Measurements from ENCODE around the gene DYRK1A.
"Not testable (repeated sequence)": the region's sequence is repeated elsewhere in the genome, so short reads cannot be mapped to it uniquely, and the experiment has no call there.

The DYRK1A gene

DNA sequence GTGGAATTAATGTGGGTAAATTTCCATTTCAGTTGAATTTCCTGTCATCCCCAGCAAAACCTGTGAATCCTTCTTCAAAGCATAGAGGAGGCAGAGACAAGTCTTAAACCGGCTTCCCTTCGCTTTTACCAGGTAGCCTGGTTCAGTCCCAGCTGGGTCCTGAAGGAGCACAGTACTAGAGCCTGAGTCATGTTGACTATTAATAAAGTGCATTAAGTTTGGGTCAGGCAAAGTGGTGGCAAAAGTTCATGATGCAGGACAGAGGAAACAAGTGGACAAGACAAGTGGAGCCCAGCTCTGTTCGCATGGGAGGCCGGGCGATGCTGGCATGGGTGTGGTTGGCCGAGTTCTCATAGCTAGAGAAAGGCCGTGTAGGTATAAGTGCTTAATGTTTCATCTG lies 150.4 kb downstream of the DYRK1A start:
- Histone ChIP-seq H3K36me3 (ENCODE audit: control insufficient read depth in 2 of 2, insufficient read depth in 2 of 2, low read length in 2 of 2) (peaks cover 22 to 35% of the 10 kb centered on the region in 2 donors), H3K4me3 (ENCODE audit: low read length in 2 of 2) (no peak overlapping the region), H3K9ac (ENCODE audit: low read depth in 1 of 2, low read length in 2 of 2) (no peak overlapping the region), H3K27me3 (ENCODE audit: control insufficient read depth in 2 of 2, insufficient read depth in 2 of 2, low read length in 2 of 2) (no peaks in the 10 kb centered on the region), H3K9me3 (ENCODE audit: control insufficient read depth in 2 of 2, low read length in 2 of 2) (no peaks in the 10 kb centered on the region), H3K4me1 (ENCODE audit: control insufficient read depth in 2 of 2, insufficient read depth in 2 of 2, low read length in 2 of 2) (no peaks in the 10 kb centered on the region), H3K27ac (ENCODE audit: low read depth in 2 of 2, low read length in 2 of 2) (no peak overlapping the region)

DNA sequence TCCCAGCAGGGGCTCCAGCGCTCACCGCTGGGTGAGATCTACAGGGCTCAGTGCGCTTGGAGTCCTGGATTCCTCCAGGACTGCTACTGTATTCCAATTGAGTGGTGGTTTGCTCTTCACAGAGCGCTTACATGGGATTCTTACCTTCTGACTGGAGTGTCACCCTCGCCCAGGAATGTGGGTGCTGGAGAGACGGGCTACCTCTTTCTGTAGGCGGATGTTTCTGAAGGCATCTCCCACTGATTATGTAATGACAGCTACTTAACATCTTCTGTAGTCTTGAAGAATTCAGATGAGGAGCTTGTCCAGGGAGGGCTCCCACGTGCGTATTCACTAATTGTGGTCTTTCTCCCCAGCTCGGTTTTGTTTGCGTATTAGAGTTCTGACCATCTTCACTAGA lies 154.2 kb downstream of the DYRK1A start:
- Histone ChIP-seq H3K4me3 (ENCODE audit: low read length in 2 of 2) (no peak overlapping the region), H3K36me3 (ENCODE audit: control insufficient read depth in 2 of 2, insufficient read depth in 2 of 2, low read length in 2 of 2) (peaks cover 5 to 11% of the 10 kb centered on the region in 2 donors), H3K27ac (ENCODE audit: low read depth in 2 of 2, low read length in 2 of 2) (no peak overlapping the region), H3K27me3 (ENCODE audit: control insufficient read depth in 2 of 2, insufficient read depth in 2 of 2, low read length in 2 of 2) (no peaks in the 10 kb centered on the region), H3K4me1 (ENCODE audit: control insufficient read depth in 2 of 2, insufficient read depth in 2 of 2, low read length in 2 of 2) (no peaks in the 10 kb centered on the region), H3K9me3 (ENCODE audit: control insufficient read depth in 2 of 2, low read length in 2 of 2) (no peaks in the 10 kb centered on the region), H3K9ac (ENCODE audit: low read depth in 1 of 2, low read length in 2 of 2) (no peak overlapping the region)

DNA sequence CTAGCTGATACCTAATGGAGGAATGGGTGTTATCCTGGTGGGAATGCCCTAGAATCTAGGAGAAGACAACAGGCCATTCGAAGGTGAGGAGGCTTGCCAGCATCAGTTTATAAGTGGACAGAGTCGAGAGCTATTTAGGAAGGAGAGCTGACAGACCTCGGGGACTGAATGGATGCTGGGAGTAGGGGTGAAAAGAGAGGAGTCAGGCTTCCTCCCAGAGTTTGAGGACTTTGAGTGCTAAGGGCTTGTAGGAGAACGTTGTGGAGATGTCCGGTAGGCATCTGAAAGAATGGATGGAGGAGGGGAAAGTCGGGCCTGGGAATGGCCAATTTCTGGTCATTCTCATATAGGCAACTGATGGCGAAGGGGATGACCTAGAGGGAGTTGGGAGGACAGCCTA lies 155.1 kb downstream of the DYRK1A start:
- Histone ChIP-seq H3K9ac (ENCODE audit: low read depth in 1 of 2, low read length in 2 of 2) (no peak overlapping the region), H3K36me3 (ENCODE audit: control insufficient read depth in 2 of 2, insufficient read depth in 2 of 2, low read length in 2 of 2) (peaks cover 5% of the 10 kb centered on the region in 2 donors), H3K27ac (ENCODE audit: low read depth in 2 of 2, low read length in 2 of 2) (no peak overlapping the region), H3K4me3 (ENCODE audit: low read length in 2 of 2) (no peak overlapping the region), H3K4me1 (ENCODE audit: control insufficient read depth in 2 of 2, insufficient read depth in 2 of 2, low read length in 2 of 2) (no peaks in the 10 kb centered on the region), H3K27me3 (ENCODE audit: control insufficient read depth in 2 of 2, insufficient read depth in 2 of 2, low read length in 2 of 2) (no peaks in the 10 kb centered on the region), H3K9me3 (ENCODE audit: control insufficient read depth in 2 of 2, low read length in 2 of 2) (no peaks in the 10 kb centered on the region)

DNA sequence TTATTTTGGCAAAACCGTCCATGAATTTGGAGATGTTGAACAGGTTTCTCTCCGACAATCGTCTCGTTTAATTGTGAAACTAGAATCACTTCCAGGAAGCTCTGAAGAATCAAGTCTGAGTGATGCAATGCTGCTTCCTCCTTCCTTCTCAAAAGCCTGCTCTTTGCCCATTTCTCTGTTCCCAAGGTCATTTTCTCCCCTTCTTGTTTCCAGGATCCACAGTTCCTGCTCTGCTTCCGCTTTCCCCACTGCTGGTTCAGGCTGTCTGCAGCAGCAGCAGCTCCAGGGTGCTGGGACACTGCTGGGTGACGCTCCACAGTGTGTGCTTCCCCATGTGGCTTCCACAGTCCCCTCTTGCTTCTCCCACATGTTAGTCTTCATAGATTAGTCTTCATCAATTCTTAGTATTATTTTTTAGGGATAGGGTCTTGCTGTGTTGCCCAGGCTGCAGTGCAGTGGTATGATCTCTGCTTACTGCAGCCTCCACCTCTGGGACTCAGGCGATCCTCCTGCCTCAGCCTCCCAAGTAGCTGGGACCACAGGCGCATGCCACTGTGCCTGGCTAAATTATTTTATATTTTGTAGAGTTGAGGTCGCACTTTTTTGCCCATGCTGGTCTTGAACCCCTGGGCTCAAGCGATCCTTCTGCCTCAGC lies 156.2 kb downstream of the DYRK1A start:
- Histone ChIP-seq H3K27ac (ENCODE audit: low read depth in 2 of 2, low read length in 2 of 2) (no peak overlapping the region), H3K4me3 (ENCODE audit: low read length in 2 of 2) (no peak overlapping the region), H3K9ac (ENCODE audit: low read depth in 1 of 2, low read length in 2 of 2) (no peak overlapping the region), H3K4me1 (ENCODE audit: control insufficient read depth in 2 of 2, insufficient read depth in 2 of 2, low read length in 2 of 2) (no peaks in the 10 kb centered on the region), H3K9me3 (ENCODE audit: control insufficient read depth in 2 of 2, low read length in 2 of 2) (no peaks in the 10 kb centered on the region), H3K36me3 (ENCODE audit: control insufficient read depth in 2 of 2, insufficient read depth in 2 of 2, low read length in 2 of 2) (peaks cover 0 to 5% of the 10 kb centered on the region in 2 donors), H3K27me3 (ENCODE audit: control insufficient read depth in 2 of 2, insufficient read depth in 2 of 2, low read length in 2 of 2) (no peaks in the 10 kb centered on the region)

DNA sequence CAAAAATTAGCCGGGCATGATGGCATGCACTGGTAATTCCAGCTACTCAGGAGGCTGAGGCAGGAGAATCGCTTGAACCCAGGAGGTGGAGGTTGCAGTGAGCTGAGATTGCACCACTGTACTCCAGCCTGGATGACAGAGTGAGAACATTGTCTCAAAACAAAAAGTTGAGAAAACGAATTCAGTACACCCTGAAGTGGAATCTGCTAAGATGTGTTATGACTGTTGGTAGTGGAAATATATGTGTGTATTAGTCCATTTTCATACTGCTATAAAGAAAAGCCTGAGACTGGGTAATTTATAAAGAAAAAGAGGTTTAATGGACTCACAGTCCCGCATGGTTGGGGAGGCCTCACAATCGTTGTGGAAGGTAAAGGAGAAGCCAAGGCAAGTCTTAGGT lies 158.4 kb downstream of the DYRK1A start:
- not testable (repeated sequence) for H3K36me3 ChIP-seq (ENCODE audit: control insufficient read depth in 2 of 2, insufficient read depth in 2 of 2, low read length in 2 of 2); H3K27ac ChIP-seq (ENCODE audit: low read depth in 2 of 2, low read length in 2 of 2); H3K4me1 ChIP-seq (ENCODE audit: control insufficient read depth in 2 of 2, insufficient read depth in 2 of 2, low read length in 2 of 2); H3K4me3 ChIP-seq (ENCODE audit: low read length in 2 of 2); H3K9me3 ChIP-seq (ENCODE audit: control insufficient read depth in 2 of 2, low read length in 2 of 2); H3K27me3 ChIP-seq (ENCODE audit: control insufficient read depth in 2 of 2, insufficient read depth in 2 of 2, low read length in 2 of 2); H3K9ac ChIP-seq (ENCODE audit: low read depth in 1 of 2, low read length in 2 of 2)

DNA sequence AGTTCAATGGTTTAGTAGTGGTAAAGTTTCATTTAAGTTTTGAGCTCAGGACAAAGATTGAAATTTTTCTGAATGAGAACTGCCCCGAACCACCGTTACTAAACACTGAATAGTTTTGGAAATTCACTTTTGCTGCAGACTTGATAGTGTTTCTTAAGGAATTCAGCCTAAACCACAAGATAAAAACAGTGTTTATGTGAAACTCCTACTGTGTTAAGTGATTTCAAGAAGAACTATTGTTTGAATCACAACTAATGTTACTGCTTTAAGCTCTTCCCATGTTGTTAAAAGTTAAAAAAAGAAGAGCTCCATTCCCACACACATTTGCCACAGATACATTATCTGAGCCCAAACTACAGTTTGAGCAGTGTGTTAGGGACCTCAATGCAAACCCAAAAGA lies 159.2 kb downstream of the DYRK1A start:
- H3K9ac ChIP-seq (ENCODE audit: low read depth in 1 of 2, low read length in 2 of 2) = no peak overlapping the region
- H3K27me3 ChIP-seq (ENCODE audit: control insufficient read depth in 2 of 2, insufficient read depth in 2 of 2, low read length in 2 of 2) = peaks cover under 1 to 9% of the 10 kb centered on the region in 2 donors
- H3K27ac ChIP-seq (ENCODE audit: low read depth in 2 of 2, low read length in 2 of 2) = no peak overlapping the region
- no peaks in the 10 kb centered on the region for H3K36me3 ChIP-seq (ENCODE audit: control insufficient read depth in 2 of 2, insufficient read depth in 2 of 2, low read length in 2 of 2)
- H3K9me3 ChIP-seq (ENCODE audit: control insufficient read depth in 2 of 2, low read length in 2 of 2) = no peaks in the 10 kb centered on the region
- H3K4me1 ChIP-seq (ENCODE audit: control insufficient read depth in 2 of 2, insufficient read depth in 2 of 2, low read length in 2 of 2) = no peaks in the 10 kb centered on the region
- H3K4me3 ChIP-seq (ENCODE audit: low read length in 2 of 2) = no peak overlapping the region

DNA sequence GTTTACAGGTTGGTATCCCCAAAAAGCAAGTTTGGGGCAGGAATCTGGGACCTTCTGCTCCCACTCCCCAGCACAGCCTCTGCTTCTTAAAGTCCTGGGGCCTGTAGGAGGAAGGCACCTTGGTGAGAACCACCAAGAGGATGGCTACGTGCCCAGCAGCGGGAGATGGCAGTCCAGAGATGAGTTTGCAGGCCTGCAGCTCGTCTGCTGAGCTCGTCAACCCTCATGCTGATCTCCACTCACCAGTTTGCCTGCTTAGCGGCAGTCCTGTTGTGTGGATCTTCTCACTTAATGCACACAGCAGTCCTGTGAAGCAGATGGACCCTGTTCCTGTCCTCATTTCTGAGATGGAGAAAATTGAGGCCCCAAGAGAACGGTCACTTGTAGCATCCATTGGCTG lies 160.5 kb downstream of the DYRK1A start:
- Histone ChIP-seq H3K4me3 (ENCODE audit: low read length in 2 of 2) (no peak overlapping the region), H3K4me1 (ENCODE audit: control insufficient read depth in 2 of 2, insufficient read depth in 2 of 2, low read length in 2 of 2) (no peaks in the 10 kb centered on the region), H3K36me3 (ENCODE audit: control insufficient read depth in 2 of 2, insufficient read depth in 2 of 2, low read length in 2 of 2) (no peaks in the 10 kb centered on the region), H3K27me3 (ENCODE audit: control insufficient read depth in 2 of 2, insufficient read depth in 2 of 2, low read length in 2 of 2) (peaks cover 9 to 10% of the 10 kb centered on the region in 2 donors), H3K27ac (ENCODE audit: low read depth in 2 of 2, low read length in 2 of 2) (no peak overlapping the region), H3K9ac (ENCODE audit: low read depth in 1 of 2, low read length in 2 of 2) (no peak overlapping the region), H3K9me3 (ENCODE audit: control insufficient read depth in 2 of 2, low read length in 2 of 2) (no peaks in the 10 kb centered on the region)

DNA sequence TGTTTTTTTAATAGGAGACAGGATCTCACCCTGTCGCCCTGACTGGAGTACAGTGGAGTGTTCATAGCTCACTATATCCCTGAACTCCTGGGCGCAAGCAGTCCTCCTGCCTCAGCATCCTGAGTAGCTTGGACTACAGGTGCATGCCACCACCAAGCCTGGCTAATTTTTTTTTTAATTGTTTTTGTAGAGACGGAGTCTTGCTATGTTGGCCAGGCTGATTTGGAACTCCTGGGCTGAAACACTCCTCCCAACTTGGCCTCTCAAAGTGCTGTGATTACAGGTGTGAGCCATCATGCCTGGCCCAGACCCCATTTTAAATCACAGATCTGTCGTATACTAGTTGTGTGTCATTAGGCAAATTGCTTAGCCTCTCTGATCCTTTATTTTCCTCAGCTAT lies 161.1 kb downstream of the DYRK1A start:
- Histone ChIP-seq H3K4me1 (ENCODE audit: control insufficient read depth in 2 of 2, insufficient read depth in 2 of 2, low read length in 2 of 2) (no peaks in the 10 kb centered on the region), H3K9me3 (ENCODE audit: control insufficient read depth in 2 of 2, low read length in 2 of 2) (no peaks in the 10 kb centered on the region), H3K9ac (ENCODE audit: low read depth in 1 of 2, low read length in 2 of 2) (no peak overlapping the region), H3K36me3 (ENCODE audit: control insufficient read depth in 2 of 2, insufficient read depth in 2 of 2, low read length in 2 of 2) (no peaks in the 10 kb centered on the region), H3K27ac (ENCODE audit: low read depth in 2 of 2, low read length in 2 of 2) (no peak overlapping the region), H3K27me3 (ENCODE audit: control insufficient read depth in 2 of 2, insufficient read depth in 2 of 2, low read length in 2 of 2) (peaks cover 9 to 10% of the 10 kb centered on the region in 2 donors), H3K4me3 (ENCODE audit: low read length in 2 of 2) (no peak overlapping the region)

DNA sequence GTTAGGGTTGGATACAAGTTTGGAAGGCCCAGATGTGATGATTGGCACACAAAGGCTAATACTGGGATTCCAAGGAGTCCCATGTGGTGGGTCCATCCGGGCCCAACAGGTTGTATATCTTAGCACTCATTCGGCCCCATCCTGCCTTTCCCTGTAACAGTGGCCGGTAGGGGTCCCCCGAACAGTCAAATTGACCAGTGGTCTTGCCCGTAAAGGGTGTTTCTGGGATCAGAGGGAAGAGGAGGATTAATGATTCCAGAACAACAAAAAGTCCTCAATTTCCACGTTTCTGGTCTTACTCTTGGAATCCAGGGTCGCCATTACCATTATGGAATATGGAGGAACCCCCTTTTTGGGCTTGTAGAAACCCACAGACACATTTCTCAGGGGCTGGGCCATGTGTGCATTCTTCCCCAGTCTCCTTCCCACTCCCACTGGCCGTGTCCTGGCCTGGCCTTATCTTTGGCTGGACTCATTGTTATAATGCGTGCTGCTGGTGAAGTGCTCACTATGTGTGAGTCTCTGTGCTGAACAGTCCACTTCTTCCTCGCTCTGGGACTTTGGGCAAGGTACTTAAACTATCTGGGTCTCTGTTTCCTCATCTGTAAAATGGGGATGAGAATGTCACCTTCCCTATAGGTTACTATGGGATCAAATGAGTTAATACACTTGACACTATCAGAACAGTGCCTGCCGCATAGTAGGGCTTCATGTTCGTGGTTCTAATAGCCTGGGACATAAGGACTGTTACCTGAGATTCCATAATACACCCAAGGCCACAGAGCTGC lies 161.8 kb downstream of the DYRK1A start:
- Histone ChIP-seq H3K36me3 (ENCODE audit: control insufficient read depth in 2 of 2, insufficient read depth in 2 of 2, low read length in 2 of 2) (no peaks in the 10 kb centered on the region), H3K9me3 (ENCODE audit: control insufficient read depth in 2 of 2, low read length in 2 of 2) (no peaks in the 10 kb centered on the region), H3K27ac (ENCODE audit: low read depth in 2 of 2, low read length in 2 of 2) (no peak overlapping the region), H3K4me1 (ENCODE audit: control insufficient read depth in 2 of 2, insufficient read depth in 2 of 2, low read length in 2 of 2) (no peaks in the 10 kb centered on the region), H3K9ac (ENCODE audit: low read depth in 1 of 2, low read length in 2 of 2) (no peak overlapping the region), H3K27me3 (ENCODE audit: control insufficient read depth in 2 of 2, insufficient read depth in 2 of 2, low read length in 2 of 2) (peaks cover 9 to 10% of the 10 kb centered on the region in 2 donors), H3K4me3 (ENCODE audit: low read length in 2 of 2) (no peak overlapping the region)

DNA sequence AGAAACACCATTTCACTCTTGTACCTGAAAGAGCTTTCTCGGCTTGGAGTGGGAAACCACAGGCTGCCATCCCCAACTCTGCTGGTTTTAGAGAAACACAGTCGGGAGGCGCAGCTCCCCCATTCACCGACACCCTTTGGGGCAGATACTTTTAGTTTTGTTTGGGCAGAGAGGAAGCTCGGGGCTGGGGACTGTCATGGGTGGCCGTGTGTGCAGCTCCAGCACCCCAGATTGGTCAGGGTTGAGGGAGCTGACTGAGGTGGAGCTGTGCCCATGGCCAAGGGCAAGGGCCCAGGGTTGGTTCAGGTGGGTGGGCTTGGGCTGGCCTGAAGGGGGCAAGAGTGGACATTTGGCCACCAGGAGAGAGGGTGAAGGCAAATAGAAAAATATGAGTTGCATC lies 163.1 kb downstream of the DYRK1A start:
- Histone ChIP-seq H3K27ac (ENCODE audit: low read depth in 2 of 2, low read length in 2 of 2) (no peak overlapping the region), H3K27me3 (ENCODE audit: control insufficient read depth in 2 of 2, insufficient read depth in 2 of 2, low read length in 2 of 2) (peaks cover 10% of the 10 kb centered on the region in 2 donors), H3K9me3 (ENCODE audit: control insufficient read depth in 2 of 2, low read length in 2 of 2) (no peaks in the 10 kb centered on the region), H3K9ac (ENCODE audit: low read depth in 1 of 2, low read length in 2 of 2) (no peak overlapping the region), H3K36me3 (ENCODE audit: control insufficient read depth in 2 of 2, insufficient read depth in 2 of 2, low read length in 2 of 2) (no peaks in the 10 kb centered on the region), H3K4me1 (ENCODE audit: control insufficient read depth in 2 of 2, insufficient read depth in 2 of 2, low read length in 2 of 2) (no peaks in the 10 kb centered on the region), H3K4me3 (ENCODE audit: low read length in 2 of 2) (no peak overlapping the region)
